CD8-positive, alpha-beta memory T cell (primary cell): ENCODE data around the gene NR4A1. TPM values are rescaled to one million over a fixed set of nuclear protein-coding genes. Genes with fewer than 3 reads are reported as not detected.

Experiments used
- CTCF ChIA-PET: fragments of 350-600 bp; sonication (Branson Sonifier 250); formaldehyde crosslinking; loops from one replicate; lab custom pipeline; 2021; ENCODE audit warnings: antibody characterized with exemption; lab: Charles Lee
- POLR2A ChIA-PET: fragments of 350-600 bp; sonication (Branson Sonifier 250); formaldehyde crosslinking; loops from one replicate; lab custom pipeline; 2021; ENCODE audit warnings: antibody characterized with exemption; lab: Charles Lee
- DNase-seq, 5 donors: peaks; one replicate each; pipeline versions ENCODE4 v3.0.0 to v3.0.0-alpha.2; 2020 to 2022; ENCODE audit warnings: mixed read lengths in 1 of 5
- H3K27ac ChIP-seq: one replicate; pipeline ENCODE4 v1.7.0; 2013; ENCODE audit warnings: low read depth, mild to moderate bottlenecking, low read length, moderate library complexity
- H3K27me3 ChIP-seq: 2 replicates; pipeline ENCODE4 v1.7.0; 2013; ENCODE audit warnings: low read length, mild to moderate bottlenecking; ENCODE audit not compliant: insufficient read depth, poor library complexity, severe bottlenecking
- H3K36me3 ChIP-seq: 2 replicates; pipeline ENCODE4 v1.7.0; 2013; ENCODE audit warnings: mild to moderate bottlenecking, low read length, moderate library complexity; ENCODE audit not compliant: insufficient read depth
- H3K4me1 ChIP-seq: 2 replicates; pipeline ENCODE4 v1.7.0; 2013; ENCODE audit warnings: mild to moderate bottlenecking, low read length, moderate library complexity; ENCODE audit not compliant: insufficient read depth
- H3K4me3 ChIP-seq: 2 replicates; pipeline ENCODE4 v1.7.0; 2013; ENCODE audit warnings: mild to moderate bottlenecking, low read length
- H3K9me3 ChIP-seq: 2 replicates; pipeline ENCODE4 v1.7.0; 2013; ENCODE audit warnings: mild to moderate bottlenecking, low read length
- H3K27ac Mint-ChIP-seq, 8 donors: one replicate each; pipeline ENCODE4 v1.8.0; 2020 to 2021; ENCODE audit warnings: mixed read lengths in 8 of 8, mild to moderate bottlenecking in 6 of 8, inconsistent platforms in 3 of 8, moderate library complexity in 3 of 8
- H3K27me3 Mint-ChIP-seq, 2 donors: one replicate each; pipeline ENCODE4 v1.8.0; 2020 to 2021; ENCODE audit warnings: mixed read lengths in 2 of 2, mild to moderate bottlenecking in 1 of 2, moderate library complexity in 1 of 2
- H3K36me3 Mint-ChIP-seq, 3 donors: one replicate each; pipeline ENCODE4 v1.8.0; 2020 to 2021; ENCODE audit warnings: mixed read lengths in 3 of 3, inconsistent platforms in 1 of 3, mild to moderate bottlenecking in 1 of 3
- H3K4me1 Mint-ChIP-seq, 3 donors: one replicate each; pipeline ENCODE4 v1.8.0; 2020 to 2021; ENCODE audit warnings: mixed read lengths in 3 of 3, inconsistent platforms in 1 of 3, mild to moderate bottlenecking in 1 of 3
- H3K4me3 Mint-ChIP-seq, 7 donors: one replicate each; pipeline ENCODE4 v1.8.0; 2020 to 2021; ENCODE audit warnings: mixed read lengths in 7 of 7, mild to moderate bottlenecking in 6 of 7, moderate library complexity in 4 of 7, inconsistent platforms in 2 of 7
- H3K9me3 Mint-ChIP-seq, 5 donors: one replicate each; pipeline ENCODE4 v1.8.0; 2020 to 2022; ENCODE audit warnings: mixed read lengths in 5 of 5, mild to moderate bottlenecking in 3 of 5, moderate library complexity in 2 of 5, inconsistent platforms in 1 of 5
- polyA plus RNA-seq: library from polyadenylated mRNA; unstranded; fragments of 300-500 nt; fragmentation: Illumina TruSeq; gene quantifications from one replicate; pipeline ENCODE4 v1.2.3, GENCODE V29; 2021
- total RNA-seq, 2 experiments: library from RNA; stranded (reverse); gene quantifications; one replicate each; pipeline ENCODE4 v1.2.3, GENCODE V29; 2021

The NR4A1 gene
- total RNA-seq (10 to 100 TPM; 20.4 to 23.4 TPM), polyA plus RNA-seq (0.84 TPM)

DNA sequence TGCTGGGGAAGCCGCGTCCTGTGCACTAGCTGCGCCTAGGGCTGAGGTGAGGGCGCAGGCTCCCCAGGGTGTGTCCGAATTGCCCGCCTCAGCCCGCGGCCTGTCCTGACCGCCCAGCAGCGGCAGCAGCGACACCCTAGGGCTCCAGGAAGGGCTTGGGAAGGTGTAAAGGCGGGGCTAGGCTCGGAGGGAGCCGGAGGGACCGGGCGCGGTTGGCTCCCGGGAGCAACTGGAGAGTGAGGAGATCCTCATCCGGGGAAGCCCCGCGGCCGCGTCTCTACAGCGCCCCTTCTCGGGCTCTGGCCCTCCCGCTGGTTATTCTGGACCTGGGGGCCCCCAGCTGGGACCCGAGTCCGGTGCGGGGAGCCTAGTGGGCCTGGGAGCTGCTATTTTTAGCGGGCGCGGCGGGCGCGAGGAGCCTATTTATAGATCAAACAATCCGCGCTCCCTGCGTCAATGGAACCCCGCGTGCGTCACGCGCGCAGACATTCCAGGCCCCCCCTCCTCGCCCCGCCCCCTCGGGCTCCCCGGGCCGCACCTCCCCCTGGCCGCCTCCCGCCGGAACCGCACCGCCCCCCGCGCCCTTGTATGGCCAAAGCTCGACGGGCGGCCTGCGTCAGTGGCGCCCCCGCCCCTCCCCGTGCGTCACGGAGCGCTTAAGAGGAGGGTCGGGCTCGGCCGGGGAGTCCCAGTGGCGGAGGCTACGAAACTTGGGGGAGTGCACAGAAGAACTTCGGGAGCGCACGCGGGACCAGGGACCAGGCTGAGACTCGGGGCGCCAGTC, at the start of gene NR4A1:
TSS of gene NR4A1 (plus strand) at position 685 of the 784 bp plus-strand sequence. CDS start 2,887 bp downstream, outside the sequence.
- H3K4me1 ChIP-seq, result peaks cover 27% of the 10 kb centered on the region
- H3K4me3 ChIP-seq, result peak within 1 kb of the TSS; percentile 91
- no peaks in the 10 kb centered on the region for H3K27me3 ChIP-seq
- H3K4me1 Mint-ChIP-seq, result peaks cover 24 to 39% (median 28%) of the 10 kb centered on the region in 3 donors
- H3K9me3 Mint-ChIP-seq, result no peaks in the 10 kb centered on the region
- ChIA-PET CTCF (interaction anchor here (0.7 to 3.0 kb wide), 6 partner anchors 13 to 58 kb away, joined by 3 to 33 read pairs (median 6); partner anchors contain the start of gene ATG101), POLR2A (interaction anchor here (0.7 to 1.9 kb wide), 10 partner anchors 10 to 76 kb away, joined by 3 to 20 read pairs (median 4); partner anchors contain the start of gene ATG101)
- H3K36me3 Mint-ChIP-seq, result peaks cover 0 to 3% (median 0%) of the 10 kb centered on the region in 3 donors
- H3K9me3 ChIP-seq, result no peaks in the 10 kb centered on the region
- H3K36me3 ChIP-seq, result no peaks in the 10 kb centered on the region
- peaks cover 0 to 2% of the 10 kb centered on the region in 2 donors for H3K27me3 Mint-ChIP-seq
- peak; percentile 99 to 100 (median 99) for DNase-seq
- peak within 1 kb of the TSS; percentile 90 for H3K27ac ChIP-seq
- H3K4me3 Mint-ChIP-seq, result peak within 1 kb of the TSS; percentile 79 to 99 (median 94)
- H3K27ac Mint-ChIP-seq, result peak within 1 kb of the TSS; percentile 85 to 100 (median 98)

DNA sequence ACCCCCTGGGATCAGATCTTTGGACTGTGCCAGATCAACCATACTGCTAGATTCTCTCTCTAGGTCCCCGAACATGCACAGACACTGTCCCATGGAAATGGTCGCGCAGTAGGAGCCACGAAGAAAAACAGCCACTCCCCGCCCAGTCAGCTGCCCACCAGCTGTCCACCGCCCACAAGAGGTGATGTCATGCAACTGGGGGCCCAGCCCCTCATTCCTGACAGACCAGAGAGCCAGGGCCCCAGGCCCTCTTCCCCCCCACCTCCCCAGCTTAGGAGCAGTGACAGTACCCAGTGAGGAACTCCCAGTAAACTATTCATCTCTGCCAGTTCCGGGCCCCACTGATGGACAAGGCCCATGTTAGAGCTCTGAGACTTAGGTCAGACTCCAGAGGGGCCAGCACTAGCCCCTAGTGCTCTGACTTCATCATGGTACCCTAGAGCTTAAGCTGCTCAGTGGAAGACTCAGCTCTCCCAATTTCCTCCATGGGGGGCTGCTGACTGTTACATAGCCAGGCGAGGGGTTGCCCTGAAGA, 48.2 kb upstream of the NR4A1 start:
- Mint-ChIP-seq H3K4me3 (no peak overlapping the region), H3K4me1 (peaks cover 8 to 19% (median 9%) of the 10 kb centered on the region in 3 donors), H3K9me3 (no peaks in the 10 kb centered on the region), H3K36me3 (peaks cover 0 to 4% (median 2%) of the 10 kb centered on the region in 3 donors), H3K27ac (no peak overlapping the region), H3K27me3 (peaks cover 4 to 11% of the 10 kb centered on the region in 2 donors)
- Histone ChIP-seq H3K4me1 (peaks cover 10% of the 10 kb centered on the region), H3K27ac (no peak overlapping the region), H3K27me3 (no peaks in the 10 kb centered on the region), H3K36me3 (no peaks in the 10 kb centered on the region), H3K4me3 (no peak overlapping the region), H3K9me3 (no peaks in the 10 kb centered on the region)
- ChIA-PET POLR2A (no interaction called here), CTCF (interaction anchor here (0.6 to 21.9 kb wide), 8 partner anchors 8 to 29 kb away, joined by 3 to 488 read pairs (median 3); no protein-coding TSS in a partner anchor)
- DNase-seq, result no peak

DNA sequence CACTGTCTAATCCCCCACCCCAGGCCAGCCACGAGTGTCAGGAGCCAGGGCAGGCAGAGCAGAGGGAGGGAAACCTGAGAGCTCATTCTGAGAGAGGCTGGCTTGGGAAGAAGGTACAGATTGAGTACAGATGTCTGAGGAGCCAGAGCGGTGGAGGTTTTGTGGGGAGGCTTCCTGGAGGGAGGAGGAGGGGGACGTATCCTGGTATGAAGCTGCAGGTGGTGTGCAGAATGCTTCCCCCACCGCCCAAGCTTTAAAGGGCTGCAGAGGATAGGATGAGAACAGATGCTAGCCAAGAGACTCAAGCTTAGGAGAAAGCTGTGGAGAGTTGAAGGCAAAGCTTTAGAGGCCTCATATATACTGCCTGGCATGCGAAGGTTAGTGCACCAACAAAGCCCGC, 47.7 kb upstream of the NR4A1 start:
- Histone ChIP-seq H3K27ac (no peak overlapping the region), H3K9me3 (no peaks in the 10 kb centered on the region)
- CTCF ChIA-PET, result interaction anchor here (0.6 to 21.9 kb wide), 10 partner anchors 9 to 118 kb away, joined by 3 to 488 read pairs (median 3); no protein-coding TSS in a partner anchor

DNA sequence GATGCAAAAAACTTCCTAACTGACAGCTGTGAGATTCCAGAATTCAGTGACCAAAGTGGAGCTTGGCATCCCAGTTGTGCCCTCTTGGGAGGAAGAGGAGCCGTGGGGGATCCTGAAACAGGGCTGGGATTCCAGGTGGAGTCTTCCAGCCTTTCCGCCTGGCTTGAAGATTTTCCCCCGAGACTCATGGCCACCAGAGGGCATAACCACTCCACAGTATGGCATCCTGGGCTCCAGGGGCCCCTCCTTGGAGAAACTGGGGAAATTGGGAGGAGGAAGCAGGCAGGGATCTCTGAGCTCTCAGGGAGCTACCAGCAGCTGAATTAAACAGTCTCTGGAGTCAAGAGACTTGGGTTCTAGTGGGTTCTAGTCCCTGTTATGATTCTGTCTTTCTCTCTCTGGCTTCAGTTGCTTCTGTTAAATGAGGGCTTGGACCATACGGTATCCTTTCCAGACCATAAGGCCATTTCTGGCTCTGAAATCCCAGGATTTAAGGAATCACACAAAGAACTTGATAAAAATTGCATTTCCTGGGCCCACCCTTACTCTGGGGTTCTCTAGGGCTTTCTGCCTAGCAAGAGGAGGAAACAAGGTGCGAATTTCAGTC, 47.1 kb upstream of the NR4A1 start:
- Mint-ChIP-seq H3K4me3 (peak overlapping the region in 2 of 7 donors; percentile 65 to 88), H3K4me1 (peaks cover 13 to 24% (median 15%) of the 10 kb centered on the region in 3 donors), H3K27ac (peak overlapping the region in 2 of 8 donors; percentile 3 to 47), H3K36me3 (peaks cover 0 to 4% (median 2%) of the 10 kb centered on the region in 3 donors), H3K9me3 (no peaks in the 10 kb centered on the region), H3K27me3 (peaks cover 6 to 11% of the 10 kb centered on the region in 2 donors)
- CTCF ChIA-PET, result interaction anchor here (0.6 to 21.9 kb wide), 11 partner anchors 8 to 117 kb away, joined by 3 to 488 read pairs (median 3); no protein-coding TSS in a partner anchor
- Histone ChIP-seq H3K4me1 (peaks cover 19% of the 10 kb centered on the region), H3K9me3 (no peaks in the 10 kb centered on the region), H3K4me3 (no peak overlapping the region), H3K36me3 (no peaks in the 10 kb centered on the region), H3K27ac (no peak overlapping the region), H3K27me3 (no peaks in the 10 kb centered on the region)
- POLR2A ChIA-PET, result no interaction called here
- DNase-seq, result no peak

More for the DNA sequence above, 47.7 kb upstream of the NR4A1 start:
- Histone ChIP-seq H3K36me3 (no peaks in the 10 kb centered on the region), H3K4me1 (peaks cover 15% of the 10 kb centered on the region), H3K27me3 (no peaks in the 10 kb centered on the region), H3K4me3 (no peak overlapping the region)
- H3K4me3 Mint-ChIP-seq, result peak overlapping the region in 1 of 7 donors; percentile 23
- peaks cover 0 to 4% (median 2%) of the 10 kb centered on the region in 3 donors for H3K36me3 Mint-ChIP-seq
- POLR2A ChIA-PET, result no interaction called here
- no peak for DNase-seq
- no peak overlapping the region for H3K27ac Mint-ChIP-seq
- peaks cover 13 to 24% (median 13%) of the 10 kb centered on the region in 3 donors for H3K4me1 Mint-ChIP-seq
- H3K9me3 Mint-ChIP-seq, result no peaks in the 10 kb centered on the region
- peaks cover 5 to 11% of the 10 kb centered on the region in 2 donors for H3K27me3 Mint-ChIP-seq

DNA sequence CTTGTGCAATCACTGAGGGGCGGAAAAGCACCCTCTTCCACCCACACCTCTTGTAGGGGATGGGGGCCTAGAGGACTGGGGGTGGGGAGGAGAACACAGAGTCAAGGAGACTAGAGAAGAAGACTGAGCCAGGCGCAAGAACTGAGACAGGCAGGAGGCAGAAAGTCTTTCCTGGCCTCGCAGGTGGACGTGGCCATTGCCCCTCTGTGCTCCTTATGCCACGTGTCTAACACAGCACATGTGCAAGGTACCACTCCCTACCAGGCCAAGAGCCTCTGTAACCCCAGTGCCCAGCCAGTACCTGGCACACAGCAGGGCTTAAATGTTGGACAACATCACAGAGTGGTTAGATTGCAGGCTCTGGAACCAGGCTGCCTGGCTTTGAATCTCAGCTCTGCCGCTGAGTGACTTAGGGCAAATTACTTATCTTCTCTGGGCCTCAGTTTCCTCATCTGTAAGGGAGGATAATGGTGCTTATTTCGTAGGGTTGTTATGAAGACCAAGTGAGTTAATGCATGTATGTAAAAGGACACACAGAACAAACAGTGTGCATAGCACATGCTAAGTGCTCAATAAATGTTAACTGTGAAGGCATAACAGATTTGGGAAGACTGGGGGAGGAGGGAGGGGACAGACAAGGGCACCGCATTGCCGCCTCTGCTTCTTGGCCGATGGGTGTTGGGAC, 45.9 kb upstream of the NR4A1 start:
- Histone ChIP-seq H3K27me3 (no peaks in the 10 kb centered on the region), H3K4me3 (no peak overlapping the region), H3K36me3 (no peaks in the 10 kb centered on the region), H3K4me1 (peaks cover 19% of the 10 kb centered on the region), H3K9me3 (no peaks in the 10 kb centered on the region), H3K27ac (no peak overlapping the region)
- Mint-ChIP-seq H3K27ac (peak overlapping the region in 4 of 8 donors; percentile 17 to 93 (median 92)), H3K27me3 (peaks cover 5 to 11% of the 10 kb centered on the region in 2 donors), H3K4me1 (peaks cover 13 to 24% (median 15%) of the 10 kb centered on the region in 3 donors), H3K4me3 (peak overlapping the region in 5 of 7 donors; percentile 12 to 91 (median 86)), H3K9me3 (no peaks in the 10 kb centered on the region), H3K36me3 (peaks cover 0 to 7% (median 0%) of the 10 kb centered on the region in 3 donors)
- no peak for DNase-seq
- POLR2A ChIA-PET, result interaction anchor here (1.2 kb wide), 1 partner anchor 65 kb away, joined by 4 read pairs; the partner anchor contains the start of gene ATG101
- CTCF ChIA-PET, result interaction anchor here (0.9 to 21.9 kb wide), 4 partner anchors 12 to 27 kb away, joined by 3 to 488 read pairs (median 15); no protein-coding TSS in a partner anchor

DNA sequence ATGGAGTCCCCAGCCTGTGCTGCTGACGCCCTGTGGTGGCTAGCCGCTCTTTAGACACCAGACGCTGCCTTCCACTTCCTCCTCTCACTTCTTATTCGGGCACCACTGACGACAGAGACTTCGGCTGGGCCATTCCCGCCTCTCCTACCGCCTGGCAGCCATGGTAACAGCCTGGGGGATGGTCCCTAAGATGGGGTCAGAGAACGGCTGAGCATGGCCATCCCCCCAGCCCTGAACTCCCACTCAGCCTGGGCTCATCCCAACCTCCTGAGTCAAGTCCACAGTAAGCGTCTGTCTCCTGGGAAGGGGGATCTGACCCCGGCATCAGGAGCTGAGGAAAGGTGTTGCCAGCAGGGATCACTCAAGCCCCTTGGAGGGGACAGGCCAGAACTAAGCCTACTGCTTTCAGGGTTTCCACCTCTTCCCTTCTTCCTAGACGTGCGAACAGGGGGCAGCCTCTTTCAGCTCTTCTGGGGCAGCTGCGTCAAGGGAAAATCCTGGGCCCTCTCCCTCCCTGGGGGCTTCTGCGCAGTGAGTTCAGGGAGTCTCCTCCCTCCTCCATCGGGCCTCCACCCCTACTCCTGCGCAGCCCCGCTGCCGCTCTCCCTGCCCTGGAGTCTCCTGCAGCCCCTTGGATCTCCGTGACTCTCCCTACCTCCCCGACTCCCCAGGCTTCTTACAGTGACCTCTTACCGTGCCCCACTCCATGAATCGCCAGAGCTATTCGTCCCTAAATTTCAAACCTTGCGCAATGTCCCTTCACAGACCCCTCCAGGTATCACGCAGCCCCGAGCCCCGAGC, 45.1 kb upstream of the NR4A1 start:
- Histone ChIP-seq H3K27ac (no peak overlapping the region), H3K4me3 (no peak overlapping the region), H3K36me3 (peaks cover 6% of the 10 kb centered on the region), H3K9me3 (no peaks in the 10 kb centered on the region), H3K27me3 (no peaks in the 10 kb centered on the region), H3K4me1 (peaks cover 19% of the 10 kb centered on the region)
- H3K36me3 Mint-ChIP-seq, result peaks cover 0 to 14% (median 0%) of the 10 kb centered on the region in 3 donors
- H3K9me3 Mint-ChIP-seq, result no peaks in the 10 kb centered on the region
- peak in 1 of 5 donors; percentile 17 for DNase-seq
- ChIA-PET POLR2A (interaction anchor here (0.9 to 2.5 kb wide), 4 partner anchors 8 to 64 kb away, joined by 3 to 10 read pairs (median 6); partner anchors contain the start of gene ATG101), CTCF (interaction anchor here (0.8 to 21.9 kb wide), 4 partner anchors 13 to 26 kb away, joined by 3 to 488 read pairs (median 16); no protein-coding TSS in a partner anchor)
- H3K27ac Mint-ChIP-seq, result peak overlapping the region; percentile 78 to 93 (median 88)
- peaks cover 5 to 11% of the 10 kb centered on the region in 2 donors for H3K27me3 Mint-ChIP-seq
- peaks cover 13 to 24% (median 15%) of the 10 kb centered on the region in 3 donors for H3K4me1 Mint-ChIP-seq
- peak overlapping the region; percentile 84 to 91 (median 86) for H3K4me3 Mint-ChIP-seq
